K562 (cell line): ENCODE measurements around the gene KCNAB2. TPM values are rescaled to one million over a fixed set of nuclear protein-coding genes. Genes with fewer than 3 reads are reported as not detected.

Source experiments
- ATAC-seq: fragments of 200-7000 bp; cut with Tn5 transposase; 3 replicates; pipeline ENCODE4 v1.9.1; 2020; ENCODE audit warnings: moderate library complexity
- BruUV-seq: library from RNA; stranded (reverse); fragments of 400-500 nt; replicated peaks from 2 replicates; lab custom pipeline; 2021; lab: Mats Ljungman, UMichigan
- CTCF ChIA-PET: fragments of 300-600 bp; formaldehyde crosslinking; extraction: SDS; loops from one replicate; lab custom pipeline; 2021; ENCODE audit warnings: low intra/inter-chr PET ratio; lab: Yijun Ruan, JAX
- POLR2A ChIA-PET: fragments of 300-600, 350-650 bp; sonication (Branson Sonifier 250); formaldehyde crosslinking; extraction: SDS; loops from one replicate; lab custom pipeline; 2021; ENCODE audit warnings: antibody characterized with exemption, inconsistent platforms; lab: Yijun Ruan, JAX
- DNase-seq, 4 experiments: peaks; one replicate each; pipeline versions ENCODE4 v3.0.0 to v3.0.0-alpha.2; 2011 to 2018; ENCODE audit warnings: low spot score in 3 of 4, mixed read lengths in 3 of 4; ENCODE audit errors: extremely low read depth in 1 of 4
- FAIRE-seq: peaks from 2 replicates; lab custom pipeline; 2011; peaks lifted over from hg19 to GRCh38; lab: Jason Lieb, UNC
- H2AFZ ChIP-seq: 2 replicates; pipeline ENCODE4 v1.6.0; 2011; ENCODE audit warnings: low read depth, low read length, control low read depth, inconsistent platforms
- H3K27ac ChIP-seq: fragments of 200-600 bp; 3 replicates; pipeline ENCODE4 v1.8.0; 2011; ENCODE audit warnings: low read depth, mild to moderate bottlenecking, control low read depth, inconsistent platforms, low read length, moderate library complexity, mixed read lengths; ENCODE audit errors: extremely low read depth
- H3K27me3 ChIP-seq, 2 experiments: fragments of 300-600 bp in 1 of 2; 2 replicates in 1 of 2; 3 replicates in 1 of 2; pipeline versions ENCODE4 v1.6.0 to v1.8.0; 2011; ENCODE audit warnings: inconsistent platforms in 2 of 2, low read length in 2 of 2, mild to moderate bottlenecking in 1 of 2, mixed read lengths in 1 of 2, moderate library complexity in 1 of 2; ENCODE audit not compliant: control insufficient read depth in 2 of 2, insufficient read depth in 2 of 2
- H3K36me3 ChIP-seq: fragments of 300-600 bp; 3 replicates; pipeline ENCODE4 v1.8.0; 2011; ENCODE audit warnings: mild to moderate bottlenecking, low read length, inconsistent platforms; ENCODE audit not compliant: control insufficient read depth, insufficient read depth
- H3K4me1 ChIP-seq, 2 experiments: fragments of 200-600 bp in 1 of 2; replicated peaks in 1 of 2; 2 replicates in 1 of 2; 3 replicates in 1 of 2; pipeline versions ENCODE4 v1.5.1 to v1.8.0; 2011; ENCODE audit warnings: inconsistent platforms in 2 of 2, low read length in 2 of 2, mild to moderate bottlenecking in 1 of 2, mixed read lengths in 1 of 2, moderate library complexity in 1 of 2; ENCODE audit not compliant: control insufficient read depth in 2 of 2, insufficient read depth in 2 of 2
- H3K4me2 ChIP-seq: 2 replicates; pipeline ENCODE4 v1.6.1; 2011; ENCODE audit warnings: low read length, control low read depth, inconsistent platforms, mixed read lengths; ENCODE audit not compliant: insufficient read depth
- H3K4me3 ChIP-seq: fragments of 200-600 bp; sonication (generic), shearing (Covaris generic); 2 replicates; pipeline ENCODE4 v1.5.1; 2016; ENCODE audit warnings: control low read depth, inconsistent platforms
- H3K79me2 ChIP-seq: fragments of 200-600 bp; 3 replicates; pipeline ENCODE4 v1.8.0; 2011; ENCODE audit warnings: low read length, inconsistent platforms; ENCODE audit not compliant: control insufficient read depth, insufficient read depth
- H3K9ac ChIP-seq, 2 experiments: 2 replicates each; pipeline versions ENCODE4 v1.6.0 to v1.6.1; 2011; ENCODE audit warnings: low read depth in 2 of 2, low read length in 2 of 2, control low read depth in 1 of 2, inconsistent platforms in 1 of 2, mild to moderate bottlenecking in 1 of 2, mixed read lengths in 1 of 2; ENCODE audit not compliant: insufficient read depth in 1 of 2
- H3K9me1 ChIP-seq: one replicate; pipeline ENCODE4 v1.6.0; 2011; ENCODE audit warnings: inconsistent platforms, mild to moderate bottlenecking, low read length, moderate library complexity; ENCODE audit not compliant: control insufficient read depth, insufficient read depth
- H3K9me3 ChIP-seq: replicated peaks from 2 replicates; pipeline ENCODE4 v1.5.1; 2011; ENCODE audit warnings: low read depth, low read length, inconsistent platforms; ENCODE audit not compliant: control insufficient read depth, insufficient read depth
- H4K20me1 ChIP-seq: replicated peaks from 2 replicates; pipeline ENCODE4 v1.6.1; 2011; ENCODE audit warnings: low read length, inconsistent platforms, mixed read lengths; ENCODE audit not compliant: control insufficient read depth, insufficient read depth
- GABPB1 ChIP-seq: sonication (generic); formaldehyde crosslinking; IDR thresholded peaks from 2 replicates; pipeline ENCODE4 v1.8.0; 2022; ENCODE audit warnings: mild to moderate bottlenecking, missing genetic modification reagents
- HDGF ChIP-seq: fragments of 450-650 bp; IDR thresholded peaks from 2 replicates; pipeline ENCODE4 v1.6.1; 2016
- HMG20B ChIP-seq: fragments of 250-450 bp; sonication (Bioruptor Pico); IDR thresholded peaks from 2 replicates; pipeline ENCODE4 v1.5.0; 2021; ENCODE audit warnings: mild to moderate bottlenecking
- MAX ChIP-seq: sonication (generic); formaldehyde crosslinking; IDR thresholded peaks from 2 replicates; pipeline ENCODE4 v1.9.0; 2022; ENCODE audit warnings: mild to moderate bottlenecking, missing genetic modification reagents
- POLR3G ChIP-seq: IDR thresholded peaks from 2 replicates; pipeline ENCODE4 v1.6.1; 2011; ENCODE audit not compliant: insufficient read length, insufficient replicate concordance; ENCODE audit errors: extremely low read depth
- ZBTB33 ChIP-seq: sonication (generic); formaldehyde crosslinking; IDR thresholded peaks from 2 replicates; pipeline ENCODE4 v1.8.1; 2023; ENCODE audit warnings: mild to moderate bottlenecking, missing genetic modification reagents
- ZNF232 ChIP-seq: sonication (generic); formaldehyde crosslinking; IDR thresholded peaks from 2 replicates; pipeline ENCODE4 v1.8.0; 2022; ENCODE audit warnings: mild to moderate bottlenecking, missing genetic modification reagents
- WGBS: fragments of 100-300 bp; shearing (Covaris generic); methylation state at CpG from one replicate; pipeline ENCODE4 v1.1.6; 2016; ENCODE audit warnings: low coverage, mixed read lengths; ENCODE audit not compliant: insufficient coverage; ENCODE audit errors: missing lambda C conversion rate; 5-methylcytosine and 5-hydroxymethylcytosine counted together
- in situ Hi-C: fragments of 300-500 bp; cut with MboI; formaldehyde crosslinking; loops from 4 replicates; pipeline ENCODE4 v1.15.0; 2018; ENCODE audit warnings: inconsistent platforms, mixed read lengths
- intact Hi-C: fragments of 100-400 bp; cut with micrococcal nuclease; formaldehyde crosslinking; loops from 2 replicates; pipeline ENCODE4 v1.14.2; 2022
- polyA plus RNA-seq, 8 experiments: library from polyadenylated mRNA; depleted of rRNA in 4 of 8; stranded (reverse) in 5 of 8; unstranded in 3 of 8; fragments of >200 nt; fragmentation: Nextera tagmentation in 2 of 8; fragmentation: Illumina TruSeq in 1 of 8; extraction: Ambion mirVana in 2 of 8; extraction: Trizol in 1 of 8; gene quantifications; 2 replicates each; pipeline versions ENCODE4 v1.2.1 to v1.2.3, GENCODE V29; 2011 to 2014; ENCODE audit warnings: inconsistent platforms in 1 of 8, missing spikeins in 1 of 8
- total RNA-seq, 7 experiments: library from RNA; depleted of rRNA in 6 of 7; stranded (reverse); fragments of >200 nt in 6 of 7; fragmentation: Illumina TruSeq in 2 of 7; extraction: Trizol in 2 of 7; gene quantifications; 2 replicates each; pipeline versions ENCODE4 v1.2.1 to v1.2.3, GENCODE V29; 2011 to 2021; ENCODE audit warnings: low replicate concordance in 1 of 7

Gene KCNAB2
- total and polyA plus RNA-seq, 9 of the 15 experiments (the other 6 are each of a cell fraction or from before 2014, with no cell fraction given), result 1.8 to 15.8 (median 7.1) TPM

GRCh38 chr1:6026095-6026809, 19.4 kb upstream of the KCNAB2 start:
- BruUV-seq, result no TSS peak

More at GRCh38 chr1:6026095-6026809, 19.4 kb upstream of the KCNAB2 start:
- peaks cover 0 to 21% of the 10 kb centered on the region in 2 experiments; a peak in 2 of 5 replicates for H3K4me1 ChIP-seq
- ChIA-PET POLR2A (no interaction called here), CTCF (no interaction called here)
- no peaks in the 10 kb centered on the region; a peak in 2 of 5 replicates for H3K27me3 ChIP-seq
- H3K9me3 ChIP-seq, result no peaks in the 10 kb centered on the region
- DNase-seq (peak in 1 of 4 experiments; percentile 47), FAIRE-seq (no peak), ATAC-seq (peak; percentile 63)
- H3K4me2 ChIP-seq, result no peak overlapping the region
- no peak overlapping the region for H3K4me3 ChIP-seq
- 62% methylated on average over 34 of the region's 34 CpGs for WGBS
- H3K9me1 ChIP-seq, result no peaks in the 10 kb centered on the region
- H3K27ac ChIP-seq, result no peak overlapping the region
- no peaks in the 10 kb centered on the region for H3K79me2 ChIP-seq
- TF ChIP-seq HMG20B (CRISPR knock-in tag) (no peak), HDGF (no peak), GABPB1 (CRISPR knock-in tag) (peak; percentile 23; the same call in 1 of the 2 replicates), POLR3G (no peak), ZBTB33 (CRISPR knock-in tag) (peak; percentile 61; the same call in 1 of the 2 replicates), ZNF232 (CRISPR knock-in tag) (no peak), MAX (peak; percentile 31; the same call in 1 of the 2 replicates)
- in situ Hi-C loops (no loop called here), intact Hi-C loops (no loop called here)
- peaks cover 40% of the 10 kb centered on the region for H4K20me1 ChIP-seq
- peak overlapping the region in 1 of 2 experiments; percentile 54; a peak in 1 of 4 replicates for H3K9ac ChIP-seq
- no peaks in the 10 kb centered on the region for H3K36me3 ChIP-seq
- no peak overlapping the region for H2AFZ ChIP-seq
